ENCODE measurements around the gene GMPPA. TPM values are rescaled to one million over a fixed set of nuclear protein-coding genes. Genes with fewer than 3 reads are reported as not detected.

GMPPA gene
- total and polyA plus RNA-seq, 4 donors = 20.2 to 59.4 (median 43.4) TPM

DNA sequence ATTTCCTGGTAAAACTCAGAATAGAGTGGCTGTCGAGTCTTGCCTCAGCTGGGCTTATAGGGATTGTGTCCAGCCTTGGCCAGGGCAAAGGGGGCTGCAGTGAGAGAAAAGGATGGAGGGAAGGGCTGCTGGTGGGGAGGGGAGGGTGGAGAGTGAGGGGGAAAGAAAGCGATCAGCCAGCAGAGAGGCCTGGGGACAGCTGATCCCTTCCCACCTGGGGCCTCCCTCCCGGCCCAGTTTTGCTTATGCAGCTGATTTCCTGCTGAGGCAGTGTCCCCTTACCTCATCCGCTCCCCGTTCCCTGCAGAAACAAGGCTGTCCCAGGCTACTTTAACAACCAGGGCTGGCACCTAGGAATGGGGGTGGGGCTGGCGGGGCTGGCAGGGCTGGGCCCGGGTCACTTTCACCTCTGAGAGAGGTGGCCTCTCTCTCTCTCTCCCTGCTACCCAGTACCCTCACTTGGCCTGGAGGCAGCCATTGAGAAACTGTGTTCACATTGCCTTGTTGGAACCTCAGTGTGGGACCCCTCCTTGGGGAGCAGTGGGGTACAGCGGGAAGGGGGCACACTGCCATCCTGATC is 12.2 kb upstream of the GMPPA start:
- no peak for DNase-seq (ENCODE audit: low spot score)
- 58% methylated on average over 8 of the region's 8 CpGs for WGBS
- Histone ChIP-seq H3K27ac (ENCODE audit: low read depth in 1 of 2, low read length in 2 of 2) (no peak overlapping the region), H3K27me3 (ENCODE audit: control insufficient read depth in 4 of 4, insufficient read depth in 4 of 4, low read length in 3 of 4) (peaks cover 0 to 8% (median 4%) of the 10 kb centered on the region in 4 donors), H3K4me3 (ENCODE audit: low read depth in 1 of 3, low read length in 3 of 3) (no peak overlapping the region), H3K9ac (ENCODE audit: low read depth in 1 of 2, low read length in 2 of 2) (no peak overlapping the region), H3K36me3 (ENCODE audit: control insufficient read depth in 4 of 4, insufficient read depth in 3 of 4, low read depth in 1 of 4, low read length in 3 of 4) (no peaks in the 10 kb centered on the region), H3K9me3 (ENCODE audit: control insufficient read depth in 4 of 4, low read length in 3 of 4) (no peaks in the 10 kb centered on the region), H3K4me1 (ENCODE audit: control insufficient read depth in 4 of 4, insufficient read depth in 4 of 4, low read length in 3 of 4) (peaks cover 0 to 10% (median 8%) of the 10 kb centered on the region in 4 donors)
- TF ChIP-seq, protein P1, sequence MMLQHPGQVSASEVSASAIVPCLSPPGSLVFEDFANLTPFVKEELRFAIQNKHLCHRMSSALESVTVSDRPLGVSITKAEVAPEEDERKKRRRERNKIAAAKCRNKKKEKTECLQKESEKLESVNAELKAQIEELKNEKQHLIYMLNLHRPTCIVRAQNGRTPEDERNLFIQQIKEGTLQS (IDR thresholded peaks at IDR 0.05) = no peak
- no peak for TF ChIP-seq RXRA (IDR thresholded peaks at IDR 0.05)
- no peak for TF ChIP-seq JUND (IDR thresholded peaks at IDR 0.05)
- TF ChIP-seq GABPA (IDR thresholded peaks at IDR 0.05 in 1 of 2, conservative IDR thresholded peaks at IDR 0.05 in 1 of 2) = no peak
- no peak for TF ChIP-seq TAF1 (conservative IDR thresholded peaks at IDR 0.05)
- no peak for TF ChIP-seq HNF4A (conservative IDR thresholded peaks at IDR 0.05)
- TF ChIP-seq, protein P2, sequence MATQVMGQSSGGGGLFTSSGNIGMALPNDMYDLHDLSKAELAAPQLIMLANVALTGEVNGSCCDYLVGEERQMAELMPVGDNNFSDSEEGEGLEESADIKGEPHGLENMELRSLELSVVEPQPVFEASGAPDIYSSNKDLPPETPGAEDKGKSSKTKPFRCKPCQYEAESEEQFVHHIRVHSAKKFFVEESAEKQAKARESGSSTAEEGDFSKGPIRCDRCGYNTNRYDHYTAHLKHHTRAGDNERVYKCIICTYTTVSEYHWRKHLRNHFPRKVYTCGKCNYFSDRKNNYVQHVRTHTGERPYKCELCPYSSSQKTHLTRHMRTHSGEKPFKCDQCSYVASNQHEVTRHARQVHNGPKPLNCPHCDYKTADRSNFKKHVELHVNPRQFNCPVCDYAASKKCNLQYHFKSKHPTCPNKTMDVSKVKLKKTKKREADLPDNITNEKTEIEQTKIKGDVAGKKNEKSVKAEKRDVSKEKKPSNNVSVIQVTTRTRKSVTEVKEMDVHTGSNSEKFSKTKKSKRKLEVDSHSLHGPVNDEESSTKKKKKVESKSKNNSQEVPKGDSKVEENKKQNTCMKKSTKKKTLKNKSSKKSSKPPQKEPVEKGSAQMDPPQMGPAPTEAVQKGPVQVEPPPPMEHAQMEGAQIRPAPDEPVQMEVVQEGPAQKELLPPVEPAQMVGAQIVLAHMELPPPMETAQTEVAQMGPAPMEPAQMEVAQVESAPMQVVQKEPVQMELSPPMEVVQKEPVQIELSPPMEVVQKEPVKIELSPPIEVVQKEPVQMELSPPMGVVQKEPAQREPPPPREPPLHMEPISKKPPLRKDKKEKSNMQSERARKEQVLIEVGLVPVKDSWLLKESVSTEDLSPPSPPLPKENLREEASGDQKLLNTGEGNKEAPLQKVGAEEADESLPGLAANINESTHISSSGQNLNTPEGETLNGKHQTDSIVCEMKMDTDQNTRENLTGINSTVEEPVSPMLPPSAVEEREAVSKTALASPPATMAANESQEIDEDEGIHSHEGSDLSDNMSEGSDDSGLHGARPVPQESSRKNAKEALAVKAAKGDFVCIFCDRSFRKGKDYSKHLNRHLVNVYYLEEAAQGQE (IDR thresholded peaks at IDR 0.05) = no peak

DNA sequence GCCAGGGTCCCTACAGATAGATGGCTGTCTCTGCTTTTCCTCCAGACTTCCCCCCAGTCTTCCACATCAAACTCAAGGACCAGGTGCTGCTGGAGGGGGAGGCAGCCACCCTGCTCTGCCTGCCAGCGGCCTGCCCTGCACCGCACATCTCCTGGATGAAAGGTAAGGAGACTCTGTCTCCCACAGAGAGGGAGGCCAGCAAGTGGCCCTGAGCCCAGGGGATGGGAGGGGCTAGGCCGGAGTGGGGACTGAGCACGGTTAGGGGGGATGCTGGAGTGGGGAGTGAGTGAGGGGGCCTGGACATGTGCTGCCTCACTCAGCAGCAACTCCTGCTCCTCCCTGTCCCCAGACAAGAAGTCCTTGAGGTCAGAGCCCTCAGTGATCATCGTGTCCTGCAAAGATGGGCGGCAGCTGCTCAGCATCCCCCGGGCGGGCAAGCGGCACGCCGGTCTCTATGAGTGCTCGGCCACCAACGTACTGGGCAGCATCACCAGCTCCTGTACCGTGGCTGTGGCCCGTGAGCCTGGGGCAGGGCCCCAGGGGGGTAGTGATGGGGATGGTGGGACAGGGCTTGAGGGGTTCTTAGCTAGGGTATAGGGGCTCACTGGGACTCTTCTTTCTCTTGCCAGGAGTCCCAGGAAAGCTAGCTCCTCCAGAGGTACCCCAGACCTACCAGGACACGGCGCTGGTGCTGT is 10.4 kb upstream of the GMPPA start:
- no peak for TF ChIP-seq RAD21 (IDR thresholded peaks at IDR 0.05)
- TF ChIP-seq RXRA (IDR thresholded peaks at IDR 0.05) = no peak
- TF ChIP-seq, protein P3, sequence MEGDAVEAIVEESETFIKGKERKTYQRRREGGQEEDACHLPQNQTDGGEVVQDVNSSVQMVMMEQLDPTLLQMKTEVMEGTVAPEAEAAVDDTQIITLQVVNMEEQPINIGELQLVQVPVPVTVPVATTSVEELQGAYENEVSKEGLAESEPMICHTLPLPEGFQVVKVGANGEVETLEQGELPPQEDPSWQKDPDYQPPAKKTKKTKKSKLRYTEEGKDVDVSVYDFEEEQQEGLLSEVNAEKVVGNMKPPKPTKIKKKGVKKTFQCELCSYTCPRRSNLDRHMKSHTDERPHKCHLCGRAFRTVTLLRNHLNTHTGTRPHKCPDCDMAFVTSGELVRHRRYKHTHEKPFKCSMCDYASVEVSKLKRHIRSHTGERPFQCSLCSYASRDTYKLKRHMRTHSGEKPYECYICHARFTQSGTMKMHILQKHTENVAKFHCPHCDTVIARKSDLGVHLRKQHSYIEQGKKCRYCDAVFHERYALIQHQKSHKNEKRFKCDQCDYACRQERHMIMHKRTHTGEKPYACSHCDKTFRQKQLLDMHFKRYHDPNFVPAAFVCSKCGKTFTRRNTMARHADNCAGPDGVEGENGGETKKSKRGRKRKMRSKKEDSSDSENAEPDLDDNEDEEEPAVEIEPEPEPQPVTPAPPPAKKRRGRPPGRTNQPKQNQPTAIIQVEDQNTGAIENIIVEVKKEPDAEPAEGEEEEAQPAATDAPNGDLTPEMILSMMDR (IDR thresholded peaks at IDR 0.05; ENCODE audit: low read depth, low read length, missing input control) = no peak
- DNase-seq (ENCODE audit: low spot score) = no peak
- Histone ChIP-seq H3K4me3 (ENCODE audit: low read depth in 1 of 3, low read length in 3 of 3) (no peak overlapping the region), H3K27me3 (ENCODE audit: control insufficient read depth in 4 of 4, insufficient read depth in 4 of 4, low read length in 3 of 4) (peaks cover 0 to 8% (median 3%) of the 10 kb centered on the region in 4 donors), H3K4me1 (ENCODE audit: control insufficient read depth in 4 of 4, insufficient read depth in 4 of 4, low read length in 3 of 4) (peaks cover 0 to 10% (median 8%) of the 10 kb centered on the region in 4 donors), H3K9ac (ENCODE audit: low read depth in 1 of 2, low read length in 2 of 2) (no peak overlapping the region), H3K9me3 (ENCODE audit: control insufficient read depth in 4 of 4, low read length in 3 of 4) (no peaks in the 10 kb centered on the region), H3K27ac (ENCODE audit: low read depth in 1 of 2, low read length in 2 of 2) (no peak overlapping the region), H3K36me3 (ENCODE audit: control insufficient read depth in 4 of 4, insufficient read depth in 3 of 4, low read depth in 1 of 4, low read length in 3 of 4) (no peaks in the 10 kb centered on the region)
- 89% methylated on average over 17 of the region's 17 CpGs for WGBS

DNA sequence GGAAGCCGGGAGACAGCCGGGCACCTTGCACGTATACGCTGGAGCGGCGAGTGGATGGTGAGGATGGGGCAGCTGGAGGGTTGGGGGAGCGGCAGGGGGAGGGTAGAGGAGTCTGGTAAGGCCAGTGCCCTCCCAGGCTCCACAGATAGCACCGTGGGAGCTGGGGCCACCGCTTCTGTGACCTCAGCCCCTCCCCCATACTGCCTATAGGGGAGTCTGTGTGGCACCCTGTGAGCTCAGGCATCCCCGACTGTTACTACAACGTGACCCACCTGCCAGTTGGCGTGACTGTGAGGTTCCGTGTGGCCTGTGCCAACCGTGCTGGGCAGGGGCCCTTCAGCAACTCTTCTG is 9.9 kb upstream of the GMPPA start:
- no peak for DNase-seq (ENCODE audit: low spot score)
- peaks cover 0 to 10% (median 8%) of the 10 kb centered on the region in 4 donors for H3K4me1 ChIP-seq (ENCODE audit: control insufficient read depth in 4 of 4, insufficient read depth in 4 of 4, low read length in 3 of 4)
- H3K9ac ChIP-seq (ENCODE audit: low read depth in 1 of 2, low read length in 2 of 2) = no peak overlapping the region
- H3K4me3 ChIP-seq (ENCODE audit: low read depth in 1 of 3, low read length in 3 of 3) = no peak overlapping the region
- H3K27ac ChIP-seq (ENCODE audit: low read depth in 1 of 2, low read length in 2 of 2) = no peak overlapping the region
- H3K9me3 ChIP-seq (ENCODE audit: control insufficient read depth in 4 of 4, low read length in 3 of 4) = no peaks in the 10 kb centered on the region
- TF ChIP-seq, protein P3 (IDR thresholded peaks at IDR 0.05; ENCODE audit: low read depth, low read length, missing input control) = no peak
- TF ChIP-seq HNF4A (conservative IDR thresholded peaks at IDR 0.05) (no peak), TAF1 (conservative IDR thresholded peaks at IDR 0.05) (no peak), RXRA (IDR thresholded peaks at IDR 0.05) (no peak)
- TF ChIP-seq, protein P4, sequence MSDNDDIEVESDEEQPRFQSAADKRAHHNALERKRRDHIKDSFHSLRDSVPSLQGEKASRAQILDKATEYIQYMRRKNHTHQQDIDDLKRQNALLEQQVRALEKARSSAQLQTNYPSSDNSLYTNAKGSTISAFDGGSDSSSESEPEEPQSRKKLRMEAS (IDR thresholded peaks at IDR 0.05) = no peak
- 88% methylated on average over 14 of the region's 14 CpGs for WGBS
- peaks cover 0 to 8% (median under 1%) of the 10 kb centered on the region in 4 donors for H3K27me3 ChIP-seq (ENCODE audit: control insufficient read depth in 4 of 4, insufficient read depth in 4 of 4, low read length in 3 of 4)
- no peaks in the 10 kb centered on the region for H3K36me3 ChIP-seq (ENCODE audit: control insufficient read depth in 4 of 4, insufficient read depth in 3 of 4, low read depth in 1 of 4, low read length in 3 of 4)

Measured in liver (tissue), 9 donors.